22Rv1 (cell line): ENCODE results near the gene MYOD1.

Experiments used
- H3K27ac ChIP-seq: fragments of 450-650 bp; 2 replicates; pipeline ENCODE4 v1.5.1; 2017
- CTCF ChIP-seq: fragments of 450-650 bp; IDR thresholded peaks from 2 replicates; pipeline ENCODE4 v1.5.1; 2017; ENCODE audit warnings: mild to moderate bottlenecking
- ZFX ChIP-seq: fragments of 450-650 bp; IDR thresholded peaks from 2 replicates; pipeline ENCODE4 v1.6.1; 2017; ENCODE audit warnings: antibody characterized with exemption, borderline replicate concordance

The MYOD1 gene

GRCh38 chr11:17743026-17743807, 23.8 kb downstream of the MYOD1 start:
- no peak for TF ChIP-seq ZFX
- no peak for TF ChIP-seq CTCF
- no peak overlapping the region for H3K27ac ChIP-seq

GRCh38 chr11:17743808-17744119, 24.4 kb downstream of the MYOD1 start:
- TF ChIP-seq ZFX: no peak
- TF ChIP-seq CTCF: no peak
- H3K27ac ChIP-seq: no peak overlapping the region

- no peak overlapping the region for H3K27ac ChIP-seq
- TF ChIP-seq CTCF: no peak
- no peak for TF ChIP-seq ZFX
These were observed 25.0 kb downstream of the MYOD1 start for GRCh38 chr11:17744151-17744940.

GRCh38 chr11:17745023-17745772, 25.8 kb downstream of the MYOD1 start:
- no peak overlapping the region for H3K27ac ChIP-seq
- TF ChIP-seq CTCF: no peak
- no peak for TF ChIP-seq ZFX

- TF ChIP-seq ZFX (no peak), CTCF (no peak)
- H3K27ac ChIP-seq: no peak overlapping the region
These were observed 26.7 kb downstream of the MYOD1 start for GRCh38 chr11:17746096-17746495.

GRCh38 chr11:17747131-17747955, 28.0 kb downstream of the MYOD1 start:
- H3K27ac ChIP-seq: no peak overlapping the region
- TF ChIP-seq CTCF (no peak), ZFX (no peak)
